HepG2 (cell line): ENCODE data around the gene HAPLN1. TPM values are rescaled to one million over a fixed set of nuclear protein-coding genes. Genes with fewer than 3 reads are reported as not detected.

ENCODE experiments used
- ATAC-seq: fragments of 200-7000 bp; cut with Tn5 transposase; 3 replicates; pipeline ENCODE4 v1.9.1; 2020; ENCODE audit warnings: mild to moderate bottlenecking, moderate library complexity
- BruUV-seq: library from RNA; stranded (reverse); fragments of 400-500 nt; replicated peaks from 2 replicates; lab custom pipeline; 2021; lab: Mats Ljungman, UMichigan
- CTCF ChIA-PET: fragments of 300-600 bp; formaldehyde crosslinking; extraction: SDS; loops from one replicate; lab custom pipeline; 2021; ENCODE audit warnings: low total read pairs, inconsistent platforms, low intra/inter-chr PET ratio; lab: Yijun Ruan, JAX
- POLR2A ChIA-PET: fragments of 350-600 bp; sonication (Branson Sonifier 250); formaldehyde crosslinking; loops from one replicate; lab custom pipeline; 2020; ENCODE audit warnings: antibody characterized with exemption, inconsistent platforms; lab: Yijun Ruan, JAX
- DNase-seq: peaks from one replicate; pipeline ENCODE4 v3.0.0-alpha.2; 2015; ENCODE audit warnings: low spot score
- FAIRE-seq: peaks from 3 replicates; lab custom pipeline; 2011; peaks lifted over from hg19 to GRCh38; lab: Jason Lieb, UNC
- H2AFZ ChIP-seq: one replicate; pipeline ENCODE4 v1.6.1; 2011; ENCODE audit warnings: low read length, inconsistent platforms
- H3K27ac ChIP-seq: fragments of 300-600 bp; 3 replicates; pipeline ENCODE4 v1.8.0; 2011; ENCODE audit warnings: mixed run types, mild to moderate bottlenecking, mixed read lengths, low read length, inconsistent platforms; ENCODE audit not compliant: insufficient read depth; ENCODE audit errors: extremely low read length
- H3K27me3 ChIP-seq, 2 experiments: fragments of 200-600 bp in 1 of 2; 2 replicates in 1 of 2; 3 replicates in 1 of 2; pipeline versions ENCODE4 v1.6.0 to v1.8.0; 2011; ENCODE audit warnings: low read length in 2 of 2, mild to moderate bottlenecking in 2 of 2, moderate library complexity in 2 of 2, inconsistent platforms in 1 of 2; ENCODE audit not compliant: insufficient read depth in 2 of 2, control insufficient read depth in 1 of 2
- H3K36me3 ChIP-seq, 2 experiments: fragments of 200-600 bp in 1 of 2; replicated peaks in 1 of 2; 2 replicates in 1 of 2; 3 replicates in 1 of 2; pipeline versions ENCODE4 v1.5.1 to v1.8.0; 2011; ENCODE audit warnings: low read length in 2 of 2, inconsistent platforms in 1 of 2; ENCODE audit not compliant: insufficient read depth in 2 of 2, control insufficient read depth in 1 of 2
- H3K4me1 ChIP-seq: 2 replicates; pipeline ENCODE4 v1.5.1; 2012; ENCODE audit warnings: low read length, inconsistent platforms; ENCODE audit not compliant: insufficient read depth
- H3K4me2 ChIP-seq: 2 replicates; pipeline ENCODE4 v1.6.0; 2011; ENCODE audit warnings: low read depth, low read length, inconsistent platforms
- H3K4me3 ChIP-seq, 3 experiments: fragments of 200-600 bp in 1 of 3; sonication (generic), shearing (Covaris generic) in 1 of 3; replicated peaks in 1 of 3; 2 replicates each; pipeline ENCODE4 v1.5.1; 2011 to 2016; ENCODE audit warnings: low read length in 3 of 3, inconsistent platforms in 2 of 3, low read depth in 2 of 3, mild to moderate bottlenecking in 2 of 3, control low read depth in 1 of 3, mixed read lengths in 1 of 3; ENCODE audit not compliant: insufficient read depth in 1 of 3
- H3K79me2 ChIP-seq: one replicate; pipeline ENCODE4 v1.6.1; 2011; ENCODE audit warnings: low read length, inconsistent platforms; ENCODE audit not compliant: insufficient read depth
- H3K9ac ChIP-seq: 2 replicates; pipeline ENCODE4 v1.6.0; 2011; ENCODE audit warnings: mild to moderate bottlenecking, low read depth, low read length, inconsistent platforms; ENCODE audit not compliant: insufficient read depth
- H3K9me3 ChIP-seq: 2 replicates; pipeline ENCODE4 v1.5.1; 2012; ENCODE audit warnings: mild to moderate bottlenecking, low read length
- H4K20me1 ChIP-seq: 2 replicates; pipeline ENCODE4 v1.6.0; 2011; ENCODE audit warnings: inconsistent platforms, mild to moderate bottlenecking, low read length, moderate library complexity; ENCODE audit not compliant: insufficient read depth
- ATAD3A ChIP-seq: sonication (generic); formaldehyde crosslinking; IDR thresholded peaks from 2 replicates; pipeline ENCODE4 v1.4.0; 2020; ENCODE audit warnings: missing genetic modification reagents
- CHD4 ChIP-seq: fragments of 200-600 bp; sonication (generic); IDR thresholded peaks from 2 replicates; pipeline ENCODE4 v1.7.0; 2017; ENCODE audit warnings: mild to moderate bottlenecking, low read length, borderline replicate concordance
- CREB3 ChIP-seq: sonication (generic); formaldehyde crosslinking; IDR thresholded peaks from 2 replicates; pipeline ENCODE4 v1.5.0; 2020; ENCODE audit warnings: missing genetic modification reagents
- FLYWCH1 ChIP-seq: sonication (generic); formaldehyde crosslinking; IDR thresholded peaks from 2 replicates; pipeline ENCODE4 v1.8.1; 2023; ENCODE audit warnings: mild to moderate bottlenecking, missing genetic modification reagents
- HOXA3 ChIP-seq: sonication (generic); formaldehyde crosslinking; IDR thresholded peaks from 2 replicates; pipeline ENCODE4 v1.5.0; 2020; ENCODE audit warnings: missing genetic modification reagents
- IKZF1 ChIP-seq: fragments of 450-650 bp; IDR thresholded peaks from 2 replicates; pipeline ENCODE4 v1.7.1; 2016
- MED1 ChIP-seq: sonication (generic); formaldehyde crosslinking; IDR thresholded peaks from 2 replicates; pipeline ENCODE4 v1.4.0; 2020; ENCODE audit warnings: missing genetic modification reagents
- NFKB2 ChIP-seq: sonication (generic); formaldehyde crosslinking; IDR thresholded peaks from 2 replicates; pipeline ENCODE4 v1.4.0; 2020; ENCODE audit warnings: missing genetic modification reagents, borderline replicate concordance
- PATZ1 ChIP-seq: sonication (generic); formaldehyde crosslinking; IDR thresholded peaks from 2 replicates; pipeline ENCODE4 v1.4.0; 2020; ENCODE audit warnings: missing genetic modification reagents
- RNF219 ChIP-seq: sonication (generic); formaldehyde crosslinking; IDR thresholded peaks from 2 replicates; pipeline ENCODE4 v1.5.0; 2020; ENCODE audit warnings: mild to moderate bottlenecking, missing genetic modification reagents
- SATB2 ChIP-seq: sonication (generic); formaldehyde crosslinking; IDR thresholded peaks from 2 replicates; pipeline ENCODE4 v1.5.0; 2020; ENCODE audit warnings: missing genetic modification reagents
- ZNF333 ChIP-seq: sonication (generic); formaldehyde crosslinking; IDR thresholded peaks from 2 replicates; pipeline ENCODE4 v1.4.0; 2020; ENCODE audit warnings: mild to moderate bottlenecking, missing genetic modification reagents, borderline replicate concordance
- ZNF737 ChIP-seq: sonication (generic); formaldehyde crosslinking; IDR thresholded peaks from 2 replicates; pipeline ENCODE4 v1.5.0; 2020; ENCODE audit warnings: missing genetic modification reagents, mild to moderate bottlenecking, borderline replicate concordance
- ZNF773 ChIP-seq: sonication (generic); formaldehyde crosslinking; IDR thresholded peaks from 2 replicates; pipeline ENCODE4 v1.4.0; 2020; ENCODE audit warnings: missing genetic modification reagents, borderline replicate concordance
- whole genome bisulfite sequencing: methylation state at CpG from one replicate; pipeline ENCODE4 v1.1.6; 2017; ENCODE audit warnings: low lambda C conversion rate; 5-methylcytosine and 5-hydroxymethylcytosine counted together
- in situ Hi-C: cut with HindIII; loops from 2 replicates; pipeline ENCODE4 v1.10.0; 2017; ENCODE audit warnings: low pct_unique_long_range_greater_than_20kb; ENCODE audit not compliant: extremely low pct_ligation_motif_present
- intact Hi-C: fragments of 100-400 bp; cut with micrococcal nuclease; formaldehyde crosslinking; loops from one replicate; pipeline ENCODE4 v1.10.0; 2022; ENCODE audit not compliant: unreplicated experiment
- polyA plus RNA-seq, 8 experiments: library from polyadenylated mRNA; depleted of rRNA in 3 of 8; stranded (reverse) in 7 of 8; unstranded in 1 of 8; fragments of >200 nt; fragmentation: Illumina TruSeq in 4 of 8; extraction: Trizol in 4 of 8; gene quantifications; 2 replicates each; pipeline versions ENCODE4 v1.2.1 to v1.2.3, GENCODE V29; 2011 to 2016; ENCODE audit warnings: low read depth in 4 of 8, missing spikeins in 1 of 8, mixed read lengths in 1 of 8; ENCODE audit not compliant: insufficient read depth in 1 of 8
- total RNA-seq, 5 experiments: library from RNA; depleted of rRNA; stranded (reverse); fragments of >200 nt; fragmentation: Illumina TruSeq; extraction: Trizol; gene quantifications; 2 replicates each; pipeline ENCODE4 v1.2.3, GENCODE V29; 2016; ENCODE audit warnings: low read depth in 1 of 5

Gene HAPLN1
- total and polyA plus RNA-seq, 2 of the 13 experiments (the other 11 are each of a cell fraction or from before 2014, with no cell fraction given): not detected

DNA sequence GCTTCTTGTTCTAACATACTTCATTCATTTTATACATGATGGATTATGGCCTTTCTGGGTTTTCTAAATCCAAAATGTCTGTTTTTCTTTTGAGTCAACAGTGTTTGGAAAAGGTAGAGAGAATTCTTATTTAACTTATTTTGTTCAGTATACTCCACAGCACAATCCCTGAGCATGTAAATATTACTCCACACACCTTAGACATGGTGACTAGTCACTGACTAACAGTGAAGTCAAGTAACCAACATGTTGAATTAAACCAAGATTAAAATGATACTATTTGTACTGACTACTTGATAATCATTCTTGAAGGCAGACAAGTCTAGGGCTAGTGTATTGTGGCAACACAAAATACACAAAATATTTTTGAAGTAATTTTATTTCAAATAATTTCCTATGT lies 55.0 kb downstream of the HAPLN1 start (continued):
- TF ChIP-seq MED1: no peak
- TF ChIP-seq FLYWCH1: no peak

DNA sequence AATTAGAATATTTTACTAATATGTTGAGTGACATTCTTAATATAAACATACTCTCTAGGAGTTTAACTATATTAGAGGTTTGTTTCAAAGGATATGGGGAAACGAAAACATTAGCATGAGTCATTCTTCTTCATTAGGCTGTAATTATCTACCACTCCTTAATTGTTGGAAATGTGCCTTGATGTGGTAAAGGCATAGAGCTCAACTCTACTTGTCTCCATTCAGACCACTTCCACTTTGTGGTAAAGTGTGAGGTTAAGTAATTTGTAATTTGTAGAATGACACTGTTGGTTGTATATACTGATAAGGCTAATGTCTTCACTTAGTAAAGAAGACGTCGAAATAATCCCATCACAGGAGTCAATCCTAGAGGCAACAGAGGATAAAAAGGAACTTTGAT lies 58.1 kb downstream of the HAPLN1 start:
- no peak overlapping the region for H3K27ac ChIP-seq
- no peak overlapping the region for H3K9ac ChIP-seq
- ATAC-seq: no peak
- no peak overlapping the region for H2AFZ ChIP-seq
- in situ Hi-C loops: no loop called here
- BruUV-seq: no TSS peak
- H3K4me1 ChIP-seq: no peaks in the 10 kb centered on the region
- intact Hi-C loops: no loop called here
- no peak for FAIRE-seq
- H3K4me3 ChIP-seq: no peak overlapping the region
- no peaks in the 10 kb centered on the region for H3K79me2 ChIP-seq
- ChIA-PET CTCF (no interaction called here), POLR2A (no interaction called here)
- no peaks in the 10 kb centered on the region for H4K20me1 ChIP-seq
- no peaks in the 10 kb centered on the region for H3K36me3 ChIP-seq
- 1% methylated on average over 3 of the region's 3 CpGs for WGBS
- H3K9me3 ChIP-seq: no peaks in the 10 kb centered on the region
- no peak for DNase-seq
- H3K4me2 ChIP-seq: no peak overlapping the region
- no peaks in the 10 kb centered on the region; a peak in 1 of 5 replicates for H3K27me3 ChIP-seq
- no peak for TF ChIP-seq IKZF1
- no peak for TF ChIP-seq ZNF333 (CRISPR knock-in tag)
- no peak for TF ChIP-seq RNF219 (CRISPR knock-in tag)
- no peak for TF ChIP-seq ZNF773
- no peak for TF ChIP-seq SATB2 (CRISPR knock-in tag)
- no peak for TF ChIP-seq HOXA3 (CRISPR knock-in tag)
- TF ChIP-seq ATAD3A: no peak
- no peak for TF ChIP-seq ZNF737 (CRISPR knock-in tag)
- no peak for TF ChIP-seq CHD4
- no peak for TF ChIP-seq NFKB2 (CRISPR knock-in tag)
- no peak for TF ChIP-seq PATZ1 (CRISPR knock-in tag)
- TF ChIP-seq CREB3 (CRISPR knock-in tag): no peak
